IMR-90 (cell line): ENCODE data around the gene TMPRSS7. TPM values are rescaled to one million over a fixed set of nuclear protein-coding genes. Genes with fewer than 3 reads are reported as not detected.

Experiments used
- ATAC-seq: fragments of 200-7000 bp; cut with Tn5 transposase; 2 replicates; pipeline ENCODE4 v1.9.1; 2020; ENCODE audit warnings: low read depth, mild to moderate bottlenecking, moderate library complexity
- BruUV-seq: library from RNA; stranded (reverse); fragments of 400-500 nt; replicated peaks from 2 replicates; lab custom pipeline; 2021; lab: Mats Ljungman, UMichigan
- CTCF ChIA-PET: fragments of 300-600 bp; formaldehyde crosslinking; extraction: SDS; loops from one replicate; lab custom pipeline; 2021; ENCODE audit warnings: antibody characterized with exemption; lab: Yijun Ruan, JAX
- POLR2A ChIA-PET: fragments of 300-600 bp; sonication (Branson Sonifier 250); formaldehyde crosslinking; loops from one replicate; lab custom pipeline; 2022; ENCODE audit warnings: antibody characterized with exemption; ENCODE audit not compliant: unreplicated experiment; lab: Charles Lee
- DNase-seq: peaks from one replicate; pipeline ENCODE4 v3.0.0; 2013
- H2AFZ ChIP-seq: replicated peaks from 2 replicates; pipeline ENCODE3; 2013; ENCODE audit warnings: low read length, mild to moderate bottlenecking; ENCODE audit not compliant: poor library complexity
- H2AK5ac ChIP-seq: 2 replicates; pipeline ENCODE4 v1.6.1; 2013; ENCODE audit warnings: low read depth, low read length, inconsistent platforms
- H2AK9ac ChIP-seq: replicated peaks from 2 replicates; pipeline ENCODE3; 2013; ENCODE audit warnings: mild to moderate bottlenecking, low read depth, low read length, moderate library complexity; ENCODE audit not compliant: poor library complexity
- H2BK120ac ChIP-seq: 2 replicates; pipeline ENCODE4 v1.6.1; 2013; ENCODE audit warnings: low read depth, low read length, inconsistent platforms
- H2BK15ac ChIP-seq: 3 replicates; pipeline ENCODE4 v1.6.1; 2013; ENCODE audit warnings: low read depth, low read length, inconsistent platforms
- H2BK20ac ChIP-seq: 2 replicates; pipeline ENCODE4 v1.6.1; 2013; ENCODE audit warnings: low read depth, mild to moderate bottlenecking, inconsistent platforms, low read length, moderate library complexity
- H2BK5ac ChIP-seq: 2 replicates; pipeline ENCODE4 v1.6.1; 2013; ENCODE audit warnings: mild to moderate bottlenecking, low read depth, low read length, inconsistent platforms; ENCODE audit not compliant: poor library complexity, severe bottlenecking
- H3K14ac ChIP-seq: replicated peaks from 2 replicates; pipeline ENCODE4 v1.6.1; 2013; ENCODE audit warnings: low read depth, low read length, inconsistent platforms
- H3K18ac ChIP-seq: 2 replicates; pipeline ENCODE4 v1.6.1; 2013; ENCODE audit warnings: low read depth, low read length, control low read depth
- H3K23ac ChIP-seq: 2 replicates; pipeline ENCODE4 v1.6.1; 2013; ENCODE audit warnings: low read depth, low read length, inconsistent platforms
- H3K27ac ChIP-seq: 2 replicates; pipeline ENCODE4 v1.5.1; 2013; ENCODE audit warnings: mild to moderate bottlenecking, control low read depth, low read length; ENCODE audit not compliant: insufficient read depth
- H3K27me3 ChIP-seq: 2 replicates; pipeline ENCODE4 v1.6.1; 2013; ENCODE audit warnings: low read length; ENCODE audit not compliant: control insufficient read depth, insufficient read depth
- H3K36me3 ChIP-seq: 2 replicates; pipeline ENCODE4 v1.6.1; 2013; ENCODE audit warnings: low read length, mixed read lengths; ENCODE audit not compliant: control insufficient read depth, insufficient read depth
- H3K4ac ChIP-seq: 2 replicates; pipeline ENCODE4 v1.6.1; 2013; ENCODE audit warnings: low read depth, low read length, inconsistent platforms
- H3K4me1 ChIP-seq: 2 replicates; pipeline ENCODE4 v1.6.1; 2013; ENCODE audit warnings: low read length, mixed read lengths; ENCODE audit not compliant: control insufficient read depth, insufficient read depth
- H3K4me2 ChIP-seq: 2 replicates; pipeline ENCODE4 v1.6.1; 2013; ENCODE audit warnings: low read depth, mild to moderate bottlenecking, control low read depth, low read length, moderate library complexity
- H3K4me3 ChIP-seq: 2 replicates; pipeline ENCODE4 v1.5.1; 2013; ENCODE audit warnings: low read depth, mild to moderate bottlenecking, control low read depth, low read length, moderate library complexity; ENCODE audit not compliant: insufficient read depth
- H3K56ac ChIP-seq: 2 replicates; pipeline ENCODE4 v1.6.1; 2013; ENCODE audit warnings: low read length, inconsistent platforms; ENCODE audit not compliant: insufficient read depth; ENCODE audit errors: extremely low read depth
- H3K79me1 ChIP-seq, 2 experiments: 2 replicates each; pipeline ENCODE4 v1.6.1; 2013; ENCODE audit warnings: low read length in 2 of 2, inconsistent platforms in 1 of 2, low read depth in 1 of 2
- H3K9ac ChIP-seq: 2 replicates; pipeline ENCODE4 v1.6.1; 2013; ENCODE audit warnings: low read depth, low read length, control low read depth
- H3K9me1 ChIP-seq: 2 replicates; pipeline ENCODE4 v1.6.1; 2013; ENCODE audit warnings: low read length, inconsistent platforms; ENCODE audit not compliant: insufficient read depth
- H3K9me3 ChIP-seq: 2 replicates; pipeline ENCODE4 v1.6.1; 2013; ENCODE audit warnings: low read length; ENCODE audit not compliant: control insufficient read depth, insufficient read depth
- H4K20me1 ChIP-seq: 2 replicates; pipeline ENCODE4 v1.6.1; 2013; ENCODE audit warnings: low read length, inconsistent platforms; ENCODE audit not compliant: insufficient read depth
- H4K5ac ChIP-seq: 2 replicates; pipeline ENCODE4 v1.6.1; 2013; ENCODE audit warnings: mild to moderate bottlenecking, low read depth, low read length, control low read depth
- H4K8ac ChIP-seq, 2 experiments: 2 replicates each; pipeline ENCODE4 v1.6.1; 2013; ENCODE audit warnings: low read depth in 2 of 2, low read length in 2 of 2, control low read depth in 1 of 2, inconsistent platforms in 1 of 2
- H4K91ac ChIP-seq: 2 replicates; pipeline ENCODE4 v1.6.1; 2013; ENCODE audit warnings: low read depth, low read length, inconsistent platforms; ENCODE audit not compliant: insufficient read depth
- CEBPB ChIP-seq: IDR thresholded peaks from 2 replicates; pipeline ENCODE4 v1.6.1; 2012; ENCODE audit warnings: low read depth, low read length, improper control_type of control experiment
- CHD1 ChIP-seq: IDR thresholded peaks from 2 replicates; pipeline ENCODE4 v1.6.1; 2012; ENCODE audit warnings: low read depth, low read length, improper control_type of control experiment
- ELK1 ChIP-seq: fragments of 150-350 bp; IDR thresholded peaks from 2 replicates; pipeline ENCODE4 v1.6.1; 2016; ENCODE audit warnings: low read depth, mild to moderate bottlenecking, low read length, moderate library complexity, borderline replicate concordance
- MAZ ChIP-seq: IDR thresholded peaks from 2 replicates; pipeline ENCODE4 v1.6.1; 2012; ENCODE audit warnings: low read depth, mild to moderate bottlenecking, low read length, improper control_type of control experiment, moderate library complexity, borderline replicate concordance
- RFX5 ChIP-seq: IDR thresholded peaks from 2 replicates; pipeline ENCODE4 v1.8.0; 2012; ENCODE audit warnings: low read depth, mild to moderate bottlenecking, low read length, moderate library complexity
- SMC3 ChIP-seq: fragments of 150-350 bp; IDR thresholded peaks from 2 replicates; pipeline ENCODE4 v1.6.1; 2016; ENCODE audit warnings: low read depth, mild to moderate bottlenecking, antibody characterized with exemption, low read length, moderate library complexity
- USF2 ChIP-seq: fragments of 150-350 bp; IDR thresholded peaks from 2 replicates; pipeline ENCODE4 v1.6.1; 2017; ENCODE audit warnings: mild to moderate bottlenecking, antibody characterized with exemption, low read length, low read depth
- dilution Hi-C: fragments of 300-500 bp; cut with HindIII; formaldehyde crosslinking; loops from one replicate; pipeline ENCODE4 v1.14.3; 2018; ENCODE audit warnings: low sequenced_read_pairs; ENCODE audit not compliant: unreplicated experiment
- in situ Hi-C: fragments of 300-500 bp; cut with MboI; formaldehyde crosslinking; loops from 3 replicates; pipeline ENCODE4 v1.14.3; 2019; ENCODE audit warnings: low sequenced_read_pairs, inconsistent platforms, mixed read lengths
- intact Hi-C: fragments of 100-400 bp; cut with micrococcal nuclease; formaldehyde crosslinking; loops from 2 replicates; pipeline ENCODE4 v1.10.0; 2022
- polyA plus RNA-seq, 3 experiments: library from polyadenylated mRNA; depleted of rRNA; stranded (reverse); fragments of >200 nt; gene quantifications; 2 replicates each; pipeline ENCODE4 v1.2.3, GENCODE V29; 2012; ENCODE audit warnings: low replicate concordance in 1 of 3
- total RNA-seq: library from RNA; depleted of rRNA; stranded (reverse); fragments of >200 nt; gene quantifications from 2 replicates; pipeline ENCODE4 v1.2.3, GENCODE V29; 2012

Gene TMPRSS7
- total and polyA plus RNA-seq, 2 of the 4 experiments (the other 2 are of a cell fraction): 0.07 TPM; not detected in 1

DNA sequence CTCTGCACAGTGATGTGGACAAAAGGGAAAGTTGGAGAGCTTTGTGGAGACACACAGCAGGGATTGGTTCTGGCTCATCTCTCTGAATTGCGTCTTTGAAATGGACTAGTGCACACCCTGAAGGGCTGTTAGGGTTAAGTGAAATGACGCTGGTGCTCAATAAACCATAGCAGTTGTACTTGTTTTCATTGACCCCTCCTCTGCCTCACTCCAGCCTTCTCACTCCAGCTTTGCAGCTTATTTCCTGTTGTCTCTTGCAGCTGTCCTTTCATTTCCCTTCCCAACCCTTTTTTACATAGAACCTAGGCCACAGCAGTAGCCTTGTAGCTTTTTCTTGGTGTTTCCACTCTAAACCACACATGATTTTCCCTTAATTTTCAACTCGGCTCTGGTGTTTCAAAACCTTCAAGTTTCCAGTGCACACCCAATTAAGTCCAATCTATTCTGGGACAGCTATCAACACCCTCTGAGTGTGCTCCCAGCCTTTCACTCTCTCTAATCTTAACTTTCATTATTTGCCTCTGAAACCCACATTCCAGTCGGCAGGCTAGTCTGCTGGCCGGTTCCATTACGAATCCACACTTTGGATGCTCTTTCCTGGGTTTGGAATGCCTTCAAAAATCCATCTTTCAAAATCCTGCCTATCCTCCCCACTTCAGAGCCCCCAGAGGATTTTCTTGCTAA, 58.1 kb downstream of the TMPRSS7 start (continued):
- no peak for TF ChIP-seq SMC3

DNA sequence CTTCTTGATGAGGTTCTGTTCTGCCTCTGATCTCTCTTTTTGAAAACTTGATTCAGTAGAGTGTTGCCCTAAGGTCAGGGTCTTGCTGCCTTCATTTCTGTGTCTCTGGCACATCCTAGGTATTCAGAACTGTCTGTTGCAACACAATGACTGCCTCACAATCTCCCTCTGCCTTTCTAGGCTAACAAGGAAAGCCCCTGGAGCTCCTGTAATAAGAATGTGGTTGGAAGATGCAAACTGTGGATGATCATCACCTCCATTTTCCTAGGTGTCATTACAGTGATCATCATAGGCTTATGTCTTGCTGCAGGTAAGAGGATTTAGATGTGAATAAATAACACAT, 58.6 kb downstream of the TMPRSS7 start:
- H2AFZ ChIP-seq: no peak overlapping the region
- intact Hi-C loops (no loop called here), dilution Hi-C loops (no loop called here), in situ Hi-C loops (no loop called here)
- H3K56ac ChIP-seq: no peak overlapping the region
- no peak overlapping the region for H2BK20ac ChIP-seq
- H3K4ac ChIP-seq: peak overlapping the region; percentile 62; the same call in 1 of the 2 replicates
- H3K4me1 ChIP-seq: peaks cover 11% of the 10 kb centered on the region
- peak overlapping the region; percentile 8 for H3K9ac ChIP-seq
- H3K18ac ChIP-seq: peak overlapping the region; percentile 42; the same call in 1 of the 2 replicates
- H4K91ac ChIP-seq: no peak overlapping the region
- H2BK5ac ChIP-seq: peak overlapping the region; percentile 72
- peak overlapping the region; percentile 81 for H3K4me2 ChIP-seq
- no peaks in the 10 kb centered on the region for H3K27me3 ChIP-seq
- TF ChIP-seq ELK1 (no peak), USF2 (no peak), CHD1 (no peak), MAZ (no peak), RFX5 (no peak), CEBPB (peak; percentile 68)
- ChIA-PET POLR2A (no interaction called here), CTCF (interaction anchor here (1.3 to 1.5 kb wide), 3 partner anchors 14 to 19 kb away, joined by 3 to 4 read pairs (median 4); no protein-coding TSS in a partner anchor)
- 0 out of 2 replicates have a peak overlapping the region, but pooled peaks have one; percentile 21 for H2AK5ac ChIP-seq
- peak overlapping the region; percentile 12; the same call in 1 of the 2 replicates for H3K14ac ChIP-seq
- no peaks in the 10 kb centered on the region for H3K36me3 ChIP-seq
- peak overlapping the region; percentile 21; the same call in 1 of the 2 replicates for H3K27ac ChIP-seq
- H2BK120ac ChIP-seq: peak overlapping the region; percentile 47
- peak; percentile 32 for DNase-seq
- H4K5ac ChIP-seq: peak overlapping the region; percentile 84
- no peaks in the 10 kb centered on the region for H4K20me1 ChIP-seq
- peak; percentile 9 for ATAC-seq
- H3K9me3 ChIP-seq: peaks cover 3% of the 10 kb centered on the region; the same call in 1 of the 2 replicates
- H2BK15ac ChIP-seq: peak overlapping the region; percentile 3; the same call in 1 of the 3 replicates
- H2AK9ac ChIP-seq: no peak overlapping the region
- peaks cover 14 to 59% of the 10 kb centered on the region in 2 experiments; a peak in 3 of 4 replicates for H3K79me1 ChIP-seq
- H4K8ac ChIP-seq: peak overlapping the region; percentile 49 to 77; a peak in 3 of 4 replicates
- no peak overlapping the region; the same call in 1 of the 2 replicates for H3K4me3 ChIP-seq
- peaks cover 8% of the 10 kb centered on the region; the same call in 1 of the 2 replicates for H3K9me1 ChIP-seq
- H3K23ac ChIP-seq: peak overlapping the region; percentile 49; the same call in 1 of the 2 replicates
- BruUV-seq: no TSS peak
